IMR-90 (cell line): ENCODE results near the gene CALD1. TPM values are rescaled to one million over a fixed set of nuclear protein-coding genes. Genes with fewer than 3 reads are reported as not detected.

Experiments
- ATAC-seq: fragments of 200-7000 bp; cut with Tn5 transposase; 2 replicates; pipeline ENCODE4 v1.9.1; 2020; ENCODE audit warnings: low read depth, mild to moderate bottlenecking, moderate library complexity
- BruUV-seq: library from RNA; stranded (reverse); fragments of 400-500 nt; replicated peaks from 2 replicates; lab custom pipeline; 2021; lab: Mats Ljungman, UMichigan
- CTCF ChIA-PET: fragments of 300-600 bp; formaldehyde crosslinking; extraction: SDS; loops from one replicate; lab custom pipeline; 2021; ENCODE audit warnings: antibody characterized with exemption; lab: Yijun Ruan, JAX
- POLR2A ChIA-PET: fragments of 300-600 bp; sonication (Branson Sonifier 250); formaldehyde crosslinking; loops from one replicate; lab custom pipeline; 2022; ENCODE audit warnings: antibody characterized with exemption; ENCODE audit not compliant: unreplicated experiment; lab: Charles Lee
- DNase-seq: peaks from one replicate; pipeline ENCODE4 v3.0.0; 2013
- H2AFZ ChIP-seq: replicated peaks from 2 replicates; pipeline ENCODE3; 2013; ENCODE audit warnings: low read length, mild to moderate bottlenecking; ENCODE audit not compliant: poor library complexity
- H2AK5ac ChIP-seq: 2 replicates; pipeline ENCODE4 v1.6.1; 2013; ENCODE audit warnings: low read depth, low read length, inconsistent platforms
- H2AK9ac ChIP-seq: replicated peaks from 2 replicates; pipeline ENCODE3; 2013; ENCODE audit warnings: mild to moderate bottlenecking, low read depth, low read length, moderate library complexity; ENCODE audit not compliant: poor library complexity
- H2BK120ac ChIP-seq: 2 replicates; pipeline ENCODE4 v1.6.1; 2013; ENCODE audit warnings: low read depth, low read length, inconsistent platforms
- H2BK15ac ChIP-seq: 3 replicates; pipeline ENCODE4 v1.6.1; 2013; ENCODE audit warnings: low read depth, low read length, inconsistent platforms
- H2BK20ac ChIP-seq: 2 replicates; pipeline ENCODE4 v1.6.1; 2013; ENCODE audit warnings: low read depth, mild to moderate bottlenecking, inconsistent platforms, low read length, moderate library complexity
- H2BK5ac ChIP-seq: 2 replicates; pipeline ENCODE4 v1.6.1; 2013; ENCODE audit warnings: mild to moderate bottlenecking, low read depth, low read length, inconsistent platforms; ENCODE audit not compliant: poor library complexity, severe bottlenecking
- H3K14ac ChIP-seq: replicated peaks from 2 replicates; pipeline ENCODE4 v1.6.1; 2013; ENCODE audit warnings: low read depth, low read length, inconsistent platforms
- H3K18ac ChIP-seq: 2 replicates; pipeline ENCODE4 v1.6.1; 2013; ENCODE audit warnings: low read depth, low read length, control low read depth
- H3K23ac ChIP-seq: 2 replicates; pipeline ENCODE4 v1.6.1; 2013; ENCODE audit warnings: low read depth, low read length, inconsistent platforms
- H3K27ac ChIP-seq: 2 replicates; pipeline ENCODE4 v1.5.1; 2013; ENCODE audit warnings: mild to moderate bottlenecking, control low read depth, low read length; ENCODE audit not compliant: insufficient read depth
- H3K27me3 ChIP-seq: 2 replicates; pipeline ENCODE4 v1.6.1; 2013; ENCODE audit warnings: low read length; ENCODE audit not compliant: control insufficient read depth, insufficient read depth
- H3K36me3 ChIP-seq: 2 replicates; pipeline ENCODE4 v1.6.1; 2013; ENCODE audit warnings: low read length, mixed read lengths; ENCODE audit not compliant: control insufficient read depth, insufficient read depth
- H3K4ac ChIP-seq: 2 replicates; pipeline ENCODE4 v1.6.1; 2013; ENCODE audit warnings: low read depth, low read length, inconsistent platforms
- H3K4me1 ChIP-seq: 2 replicates; pipeline ENCODE4 v1.6.1; 2013; ENCODE audit warnings: low read length, mixed read lengths; ENCODE audit not compliant: control insufficient read depth, insufficient read depth
- H3K4me2 ChIP-seq: 2 replicates; pipeline ENCODE4 v1.6.1; 2013; ENCODE audit warnings: low read depth, mild to moderate bottlenecking, control low read depth, low read length, moderate library complexity
- H3K4me3 ChIP-seq: 2 replicates; pipeline ENCODE4 v1.5.1; 2013; ENCODE audit warnings: low read depth, mild to moderate bottlenecking, control low read depth, low read length, moderate library complexity; ENCODE audit not compliant: insufficient read depth
- H3K56ac ChIP-seq: 2 replicates; pipeline ENCODE4 v1.6.1; 2013; ENCODE audit warnings: low read length, inconsistent platforms; ENCODE audit not compliant: insufficient read depth; ENCODE audit errors: extremely low read depth
- H3K79me1 ChIP-seq, 2 experiments: 2 replicates each; pipeline ENCODE4 v1.6.1; 2013; ENCODE audit warnings: low read length in 2 of 2, inconsistent platforms in 1 of 2, low read depth in 1 of 2
- H3K9ac ChIP-seq: 2 replicates; pipeline ENCODE4 v1.6.1; 2013; ENCODE audit warnings: low read depth, low read length, control low read depth
- H3K9me1 ChIP-seq: 2 replicates; pipeline ENCODE4 v1.6.1; 2013; ENCODE audit warnings: low read length, inconsistent platforms; ENCODE audit not compliant: insufficient read depth
- H3K9me3 ChIP-seq: 2 replicates; pipeline ENCODE4 v1.6.1; 2013; ENCODE audit warnings: low read length; ENCODE audit not compliant: control insufficient read depth, insufficient read depth
- H4K20me1 ChIP-seq: 2 replicates; pipeline ENCODE4 v1.6.1; 2013; ENCODE audit warnings: low read length, inconsistent platforms; ENCODE audit not compliant: insufficient read depth
- H4K5ac ChIP-seq: 2 replicates; pipeline ENCODE4 v1.6.1; 2013; ENCODE audit warnings: mild to moderate bottlenecking, low read depth, low read length, control low read depth
- H4K8ac ChIP-seq, 2 experiments: 2 replicates each; pipeline ENCODE4 v1.6.1; 2013; ENCODE audit warnings: low read depth in 2 of 2, low read length in 2 of 2, control low read depth in 1 of 2, inconsistent platforms in 1 of 2
- H4K91ac ChIP-seq: 2 replicates; pipeline ENCODE4 v1.6.1; 2013; ENCODE audit warnings: low read depth, low read length, inconsistent platforms; ENCODE audit not compliant: insufficient read depth
- CEBPB ChIP-seq: IDR thresholded peaks from 2 replicates; pipeline ENCODE4 v1.6.1; 2012; ENCODE audit warnings: low read depth, low read length, improper control_type of control experiment
- NFE2L2 ChIP-seq: fragments of 150-350 bp; IDR thresholded peaks from 2 replicates; pipeline ENCODE4 v1.6.1; 2016; ENCODE audit warnings: low read depth, mild to moderate bottlenecking, low read length
- WGBS, 2 experiments: methylation state at CpG; one replicate each; pipeline versions ENCODE4 v1.1.5 to v1.1.7; 2013; ENCODE audit warnings: missing lambda C conversion rate in 2 of 2; ENCODE audit not compliant: insufficient read length in 1 of 2; ENCODE audit errors: extremely low coverage in 2 of 2; 5-methylcytosine and 5-hydroxymethylcytosine counted together
- dilution Hi-C: fragments of 300-500 bp; cut with HindIII; formaldehyde crosslinking; loops from one replicate; pipeline ENCODE4 v1.14.3; 2018; ENCODE audit warnings: low sequenced_read_pairs; ENCODE audit not compliant: unreplicated experiment
- in situ Hi-C: fragments of 300-500 bp; cut with MboI; formaldehyde crosslinking; loops from 3 replicates; pipeline ENCODE4 v1.14.3; 2019; ENCODE audit warnings: low sequenced_read_pairs, inconsistent platforms, mixed read lengths
- intact Hi-C: fragments of 100-400 bp; cut with micrococcal nuclease; formaldehyde crosslinking; loops from 2 replicates; pipeline ENCODE4 v1.10.0; 2022
- polyA plus RNA-seq, 3 experiments: library from polyadenylated mRNA; depleted of rRNA; stranded (reverse); fragments of >200 nt; gene quantifications; 2 replicates each; pipeline ENCODE4 v1.2.3, GENCODE V29; 2012; ENCODE audit warnings: low replicate concordance in 1 of 3
- total RNA-seq: library from RNA; depleted of rRNA; stranded (reverse); fragments of >200 nt; gene quantifications from 2 replicates; pipeline ENCODE4 v1.2.3, GENCODE V29; 2012

The CALD1 gene
- total and polyA plus RNA-seq, 2 of the 4 experiments (the other 2 are of a cell fraction), result 375 to 487 TPM

DNA sequence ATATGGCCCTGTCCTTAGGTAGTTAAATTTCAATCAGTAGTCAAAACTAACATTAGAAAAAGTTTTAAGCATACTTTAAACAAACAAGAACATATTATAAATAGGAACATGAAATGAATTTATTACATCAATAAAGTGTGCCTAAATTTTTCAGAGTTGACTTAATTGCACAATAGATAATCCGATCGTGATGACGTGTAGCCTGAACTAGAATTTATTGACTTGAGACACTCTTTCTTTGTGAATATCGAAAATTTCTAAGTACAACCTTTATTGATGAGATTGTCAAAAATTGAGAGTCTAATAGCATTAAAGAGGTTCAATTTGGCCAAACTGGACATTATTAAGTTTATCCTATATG, 56.0 kb downstream of the CALD1 start:
- dilution Hi-C loops (no loop called here), intact Hi-C loops (no loop called here), in situ Hi-C loops (no loop called here)
- Histone ChIP-seq H2BK120ac (no peak overlapping the region), H3K9me3 (no peaks in the 10 kb centered on the region), H2AK9ac (no peak overlapping the region), H3K36me3 (peaks cover 8% of the 10 kb centered on the region; the same call in 1 of the 2 replicates), H4K5ac (no peak overlapping the region), H3K9me1 (peaks cover 7% of the 10 kb centered on the region), H2BK15ac (no peak overlapping the region), H3K27me3 (no peaks in the 10 kb centered on the region), H3K4ac (no peak overlapping the region), H3K4me1 (peaks cover 16% of the 10 kb centered on the region), H3K4me2 (no peak overlapping the region), H2BK5ac (peak overlapping the region; percentile 5), H3K27ac (no peak overlapping the region), H2AFZ (no peak overlapping the region), H2BK20ac (no peak overlapping the region), H3K9ac (no peak overlapping the region), H3K79me1 (peaks cover 10 to 69% of the 10 kb centered on the region in 2 experiments), H3K14ac (no peak overlapping the region), H3K23ac (no peak overlapping the region), H3K18ac (no peak overlapping the region), H4K8ac (no peak overlapping the region), H4K20me1 (peaks cover 89% of the 10 kb centered on the region), H3K4me3 (no peak overlapping the region), H3K56ac (no peak overlapping the region), H4K91ac (no peak overlapping the region), H2AK5ac (no peak overlapping the region)
- BruUV-seq, result no TSS peak
- POLR2A ChIA-PET, result no interaction called here
- DNase-seq (no peak), ATAC-seq (no peak)
- CTCF ChIA-PET, result no interaction called here
- 100% methylated on average over 3 of the region's 4 CpGs; no CpG with 5 or more reads in 1 of the 2 experiments for WGBS, 2 experiments
- TF ChIP-seq CEBPB, result peak; percentile 70; the same call in 1 of the 2 replicates
- no peak for TF ChIP-seq NFE2L2
